ENCODE results near the gene MAP4K3.
"Not testable (repeated sequence)": the region's sequence is repeated elsewhere in the genome, so short reads cannot be mapped to it uniquely, and the experiment has no call there.

Gene MAP4K3

GRCh38 chr2:39370101-39370500 is 67.0 kb downstream of the MAP4K3 start:
- DNase-seq (ENCODE audit: low read depth): no peak

GRCh38 chr2:39368846-39369245 is 68.2 kb downstream of the MAP4K3 start:
- no peak for DNase-seq (ENCODE audit: low read depth)

GRCh38 chr2:39368376-39368775 is 68.7 kb downstream of the MAP4K3 start:
- no peak for DNase-seq (ENCODE audit: low read depth)

- DNase-seq (ENCODE audit: low read depth): no peak
Observed at GRCh38 chr2:39362595-39362994, 74.5 kb downstream of the MAP4K3 start.

GRCh38 chr2:39361511-39361910 is 75.6 kb downstream of the MAP4K3 start:
- no peak for DNase-seq (ENCODE audit: low read depth)

- DNase-seq (ENCODE audit: low read depth): not testable (repeated sequence)
Observed at GRCh38 chr2:39360342-39360741, 76.7 kb downstream of the MAP4K3 start.

- no peak for DNase-seq (ENCODE audit: low read depth)
Observed at GRCh38 chr2:39359453-39360038, 77.5 kb downstream of the MAP4K3 start.

- DNase-seq (ENCODE audit: low read depth): no peak
Observed at GRCh38 chr2:39356922-39357639, 80.0 kb downstream of the MAP4K3 start.

- DNase-seq (ENCODE audit: low read depth): no peak
Observed at GRCh38 chr2:39350658-39351057, 86.4 kb downstream of the MAP4K3 start.

- no peak for DNase-seq (ENCODE audit: low read depth)
Observed at GRCh38 chr2:39338502-39338901, 98.6 kb downstream of the MAP4K3 start.

GRCh38 chr2:39335930-39336329 is 101.2 kb downstream of the MAP4K3 start:
- DNase-seq (ENCODE audit: low read depth): no peak

- DNase-seq (ENCODE audit: low read depth): no peak
Observed at GRCh38 chr2:39334978-39335377, 102.1 kb downstream of the MAP4K3 start.

- DNase-seq (ENCODE audit: low read depth): no peak
Observed at GRCh38 chr2:39334529-39334928, 102.6 kb downstream of the MAP4K3 start.

GRCh38 chr2:39326644-39327043 is 110.4 kb downstream of the MAP4K3 start:
- no peak for DNase-seq (ENCODE audit: low read depth)

- no peak for DNase-seq (ENCODE audit: low read depth)
Observed at GRCh38 chr2:39325966-39326365, 111.1 kb downstream of the MAP4K3 start.

GRCh38 chr2:39321056-39322035 is 115.7 kb downstream of the MAP4K3 start:
- not testable (repeated sequence) for DNase-seq (ENCODE audit: low read depth)

- DNase-seq (ENCODE audit: low read depth): no peak
Observed at GRCh38 chr2:39320162-39320561, 116.9 kb downstream of the MAP4K3 start.

- DNase-seq (ENCODE audit: low read depth): no peak
Observed at GRCh38 chr2:39313575-39313974, 123.5 kb downstream of the MAP4K3 start.

GRCh38 chr2:39311469-39311868 is 125.6 kb downstream of the MAP4K3 start:
- no peak for DNase-seq (ENCODE audit: low read depth)

- no peak for DNase-seq (ENCODE audit: low read depth)
Observed at GRCh38 chr2:39308778-39309177, 128.3 kb downstream of the MAP4K3 start.

GRCh38 chr2:39306626-39307025 is 130.5 kb downstream of the MAP4K3 start:
- no peak for DNase-seq (ENCODE audit: low read depth)

- DNase-seq (ENCODE audit: low read depth): no peak
Observed at GRCh38 chr2:39304729-39305128, 132.4 kb downstream of the MAP4K3 start.

- DNase-seq (ENCODE audit: low read depth): no peak
Observed at GRCh38 chr2:39304200-39304599, 132.9 kb downstream of the MAP4K3 start.
